GM19043 (cell line): ENCODE results near the gene GLT8D2.

Source experiments
- ATAC-seq: cut with Tn5 transposase; IDR thresholded peaks from one replicate; pipeline ENCODE4 v1.9.1; 2021; ENCODE audit warnings: low read depth; ENCODE audit not compliant: unreplicated experiment

Gene GLT8D2

DNA sequence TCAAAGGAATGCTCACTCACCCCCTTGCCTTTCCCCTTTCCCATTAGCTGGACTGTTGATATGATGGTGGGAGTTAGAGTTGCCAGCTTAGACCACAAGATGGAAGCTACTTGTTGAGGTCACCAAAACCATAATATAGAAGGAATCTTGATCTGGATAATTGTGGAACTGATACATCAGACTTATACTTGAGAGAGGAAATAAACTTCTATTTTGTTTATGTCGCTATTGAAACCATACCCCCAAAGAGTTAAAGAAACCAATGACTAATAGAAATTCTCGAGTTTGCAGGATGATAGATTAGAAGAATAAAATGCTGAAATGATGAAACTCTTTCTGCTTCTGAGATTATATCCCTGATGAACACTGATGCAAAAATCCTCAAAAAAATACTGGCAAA lies 46.4 kb downstream of the GLT8D2 start:
- no peak for ATAC-seq

DNA sequence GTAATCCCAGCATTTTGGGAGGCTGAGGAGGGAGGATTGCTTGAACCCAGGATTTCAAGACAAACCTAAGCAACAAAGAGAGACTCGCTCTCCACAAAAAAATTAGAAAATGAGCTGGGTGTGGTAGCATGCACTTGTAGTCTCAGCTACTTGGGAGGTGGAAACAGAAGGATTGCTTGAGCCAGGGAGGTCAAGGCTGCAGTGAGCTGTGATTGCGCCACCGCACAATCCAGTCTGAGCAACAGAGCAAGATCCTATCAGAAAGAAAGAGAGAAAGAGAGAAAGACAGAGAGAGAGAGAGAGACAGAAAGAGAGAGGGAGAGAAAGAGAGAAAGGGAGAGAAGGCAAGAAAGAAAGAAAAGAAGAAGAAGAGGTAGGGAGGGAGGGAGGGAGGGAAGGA lies 47.3 kb downstream of the GLT8D2 start:
- ATAC-seq, result no peak

DNA sequence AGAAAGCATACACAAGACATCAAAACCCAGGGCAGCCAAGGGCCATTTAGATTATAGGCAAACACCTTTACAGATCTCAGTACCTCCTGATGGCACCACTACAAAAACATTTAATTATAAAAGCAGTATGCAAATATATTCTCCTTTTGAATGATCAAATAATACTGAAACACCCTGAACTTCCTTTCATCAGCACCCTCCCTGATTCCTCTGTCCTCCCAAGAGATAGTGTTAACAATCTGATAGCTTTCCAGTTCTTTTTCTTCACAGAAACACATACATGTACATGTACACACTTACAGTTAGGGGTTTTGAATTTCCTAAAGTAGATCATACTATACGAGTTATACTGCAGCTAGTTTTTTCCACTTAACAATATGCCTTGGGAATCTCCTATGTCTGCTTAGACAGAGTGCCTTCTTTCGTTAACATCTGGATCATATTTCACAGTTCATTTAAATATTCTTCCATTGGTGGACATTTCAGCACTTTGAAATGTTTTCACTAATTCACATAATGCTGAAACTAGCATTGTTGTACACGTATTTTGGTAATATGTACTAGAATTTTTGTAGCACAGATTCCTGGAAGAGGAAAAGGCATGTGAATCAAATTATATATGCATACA lies 49.1 kb downstream of the GLT8D2 start:
- no peak for ATAC-seq

DNA sequence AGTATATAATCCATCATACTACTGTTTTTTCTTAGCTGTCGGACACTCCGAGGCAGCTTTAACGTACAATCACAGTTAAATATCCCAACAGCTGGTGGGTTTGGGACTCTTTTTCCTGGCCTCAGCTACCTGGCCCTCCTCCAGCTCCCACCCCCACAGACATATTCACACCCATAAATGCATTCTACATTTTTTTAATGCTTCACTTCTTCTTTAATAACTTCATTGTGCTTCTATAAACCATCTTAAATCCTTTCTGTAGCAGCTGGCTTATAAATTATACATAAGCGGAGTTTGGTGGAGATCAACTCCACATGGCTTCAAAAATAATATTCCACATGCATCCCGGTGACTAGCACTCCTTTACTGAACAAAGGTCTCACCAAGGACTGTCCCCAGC lies 51.0 kb downstream of the GLT8D2 start:
- ATAC-seq, result no peak

DNA sequence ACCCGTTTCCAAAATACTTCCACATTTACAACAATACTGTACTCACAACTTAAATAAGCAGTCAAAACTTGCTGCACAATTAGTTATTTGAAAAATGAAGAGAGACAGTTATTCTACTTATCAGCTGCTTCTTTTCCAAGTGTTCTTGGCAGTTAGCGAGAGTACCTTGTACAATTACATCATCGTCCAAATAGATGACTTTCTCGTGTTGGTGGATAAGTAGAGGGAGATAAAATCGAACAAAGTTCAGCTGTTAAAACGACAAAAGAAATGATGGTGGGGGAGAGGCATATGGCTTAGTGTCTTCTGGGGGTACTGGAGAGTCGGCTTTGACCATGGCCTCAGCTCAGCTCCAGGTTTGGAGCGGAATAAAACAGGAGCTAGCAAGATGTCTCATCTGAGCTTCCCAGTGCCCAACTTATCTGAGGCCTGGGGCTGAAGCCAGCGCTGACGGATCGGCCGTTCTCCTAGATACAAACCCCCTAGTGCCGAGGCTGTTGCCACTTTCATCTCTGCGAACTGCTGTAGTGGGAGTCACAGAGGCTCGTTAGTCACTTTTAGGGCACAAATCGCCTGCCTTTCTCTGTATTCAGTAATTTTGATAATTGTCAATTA lies 52.6 kb downstream of the GLT8D2 start:
- ATAC-seq, result no peak

DNA sequence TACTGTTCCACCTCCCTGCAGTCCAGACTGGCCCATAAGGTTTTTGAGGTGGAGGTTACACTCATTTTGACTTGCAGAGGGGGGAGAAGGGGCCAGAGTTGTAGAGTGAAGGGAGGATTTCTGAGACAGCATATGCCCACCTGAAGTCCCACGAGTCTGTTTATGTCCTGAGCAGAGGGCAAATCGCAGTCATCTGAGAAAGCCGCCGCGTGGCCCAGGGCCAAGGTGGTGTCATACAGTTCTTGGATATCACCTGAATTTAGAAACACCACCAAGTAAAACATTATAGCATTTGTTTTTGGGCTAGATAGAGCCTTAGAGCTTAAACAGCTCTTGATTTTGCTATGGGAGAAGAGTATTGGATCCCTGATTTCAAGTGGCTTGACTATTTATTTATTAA lies 53.4 kb downstream of the GLT8D2 start:
- no peak for ATAC-seq

DNA sequence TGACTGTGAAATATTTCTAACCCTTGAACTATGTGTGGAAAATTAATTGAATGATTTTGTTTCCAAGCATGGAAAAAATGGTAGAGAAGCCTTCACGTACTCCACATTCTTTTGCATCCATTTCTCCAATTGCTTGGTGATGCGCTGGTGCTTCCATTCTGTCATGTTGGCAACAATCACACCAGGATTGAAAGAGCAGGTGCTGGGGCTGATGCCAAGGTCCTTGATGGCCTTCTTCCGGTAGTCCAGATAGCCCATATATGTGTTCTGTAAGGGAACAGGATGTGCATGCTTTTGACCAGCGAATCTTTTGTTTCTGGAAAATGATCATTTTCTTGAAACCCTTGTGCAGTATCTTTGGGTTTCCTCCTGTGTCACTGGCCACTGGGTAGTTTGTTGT lies 55.8 kb downstream of the GLT8D2 start:
- ATAC-seq, result no peak

DNA sequence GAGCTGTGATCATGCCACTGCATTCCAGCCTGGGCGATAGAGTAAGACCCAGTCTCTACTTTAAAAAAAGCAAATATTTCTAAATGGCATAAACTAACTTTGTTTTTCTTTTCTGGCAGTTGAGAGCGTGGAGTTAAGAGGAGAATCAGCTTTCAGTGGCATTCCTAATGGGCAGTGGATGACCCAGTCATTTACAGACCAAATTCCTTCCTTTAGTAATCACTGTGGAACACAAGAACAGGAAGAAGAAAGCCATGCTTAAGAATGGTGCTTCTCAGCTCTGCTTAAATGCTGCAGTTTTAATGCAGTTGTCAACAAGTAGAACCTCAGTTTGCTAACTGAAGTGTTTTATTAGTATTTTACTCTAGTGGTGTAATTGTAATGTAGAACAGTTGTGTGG lies 63.2 kb downstream of the GLT8D2 start:
- ATAC-seq, result no peak

DNA sequence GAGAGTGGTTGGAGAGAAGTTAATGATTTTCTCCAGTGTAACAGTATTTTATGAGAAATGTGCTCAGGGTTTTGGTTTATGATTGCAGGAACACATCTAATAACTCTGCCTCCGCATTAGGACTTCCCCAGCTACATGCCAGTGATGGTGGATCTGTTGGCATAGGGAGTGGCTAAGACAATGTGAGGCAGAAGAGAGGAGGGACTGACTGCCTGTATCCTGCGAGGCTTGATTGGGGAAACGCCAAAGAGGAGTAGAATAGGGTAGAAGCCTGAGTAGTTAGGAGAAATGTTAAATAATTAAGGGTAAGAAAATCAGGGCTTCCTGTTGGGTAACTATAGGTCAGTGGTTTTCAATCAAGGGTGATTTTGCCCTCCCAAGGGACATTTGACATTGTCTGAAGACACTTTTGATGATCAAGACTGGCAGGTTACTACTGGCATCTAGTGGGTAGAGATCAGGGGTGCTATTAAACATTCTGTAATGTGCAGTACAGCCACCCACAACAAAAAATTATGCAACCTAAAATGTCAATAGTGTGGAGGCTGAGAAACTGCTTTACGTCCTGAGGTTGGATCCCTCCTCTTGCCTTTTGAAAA lies 71.5 kb downstream of the GLT8D2 start:
- no peak for ATAC-seq

DNA sequence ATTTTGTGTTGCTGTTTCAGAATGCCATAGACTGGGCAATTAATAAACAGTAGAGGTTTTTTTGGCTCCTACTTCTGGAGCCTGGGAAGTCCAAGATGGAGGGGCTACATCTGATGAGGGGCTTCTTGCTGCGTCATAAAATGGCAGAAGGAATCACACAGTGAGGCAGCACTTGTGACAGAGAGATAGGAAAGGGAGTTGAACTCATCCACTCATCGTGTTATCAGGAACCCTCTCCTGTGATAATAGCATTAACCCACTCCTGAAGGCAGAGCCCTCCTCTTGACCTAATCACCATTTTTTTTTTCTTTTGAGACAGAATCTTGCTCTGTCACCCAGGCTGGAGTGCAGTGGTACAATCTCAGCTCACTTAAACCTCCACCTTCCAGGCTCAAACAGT lies 74.6 kb downstream of the GLT8D2 start:
- no peak for ATAC-seq

DNA sequence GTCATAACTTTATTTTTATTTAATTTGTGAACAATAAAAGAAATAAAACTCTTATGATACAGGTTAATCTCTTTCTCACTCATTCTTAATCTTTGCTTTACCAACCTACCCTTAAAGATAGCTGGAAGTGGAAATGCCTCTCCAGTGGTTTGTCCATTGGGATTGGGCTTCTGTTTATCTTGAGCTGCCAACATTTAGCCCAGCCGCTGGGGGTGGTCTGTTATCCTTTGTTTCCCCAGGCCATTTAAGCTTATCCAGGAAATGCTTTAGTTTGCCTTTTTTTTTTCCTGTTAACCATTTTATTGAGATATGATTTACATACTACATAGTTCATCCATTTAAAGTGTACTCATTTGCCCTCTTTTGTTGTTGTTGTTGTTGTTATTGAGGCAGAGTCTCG lies 76.1 kb downstream of the GLT8D2 start:
- ATAC-seq, result no peak

DNA sequence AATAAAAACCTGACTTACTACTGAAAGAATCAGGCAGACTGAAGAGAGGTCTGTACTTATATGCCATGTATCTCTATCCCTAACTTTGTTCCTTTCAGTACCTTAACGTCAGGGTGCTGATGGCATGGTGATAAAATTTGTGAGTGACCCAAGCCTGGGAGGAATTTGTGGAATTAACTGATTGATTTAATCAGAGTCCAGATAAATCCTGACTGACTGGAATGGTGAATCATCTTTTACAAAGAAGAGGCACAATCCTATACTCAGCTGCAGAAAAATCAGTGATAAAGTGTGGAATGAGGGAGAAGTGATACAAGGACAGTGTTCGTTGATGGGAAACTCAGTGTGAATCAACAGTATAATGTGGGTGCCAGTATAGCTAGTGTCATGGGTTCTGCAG lies 80.6 kb downstream of the GLT8D2 start:
- no peak for ATAC-seq

DNA sequence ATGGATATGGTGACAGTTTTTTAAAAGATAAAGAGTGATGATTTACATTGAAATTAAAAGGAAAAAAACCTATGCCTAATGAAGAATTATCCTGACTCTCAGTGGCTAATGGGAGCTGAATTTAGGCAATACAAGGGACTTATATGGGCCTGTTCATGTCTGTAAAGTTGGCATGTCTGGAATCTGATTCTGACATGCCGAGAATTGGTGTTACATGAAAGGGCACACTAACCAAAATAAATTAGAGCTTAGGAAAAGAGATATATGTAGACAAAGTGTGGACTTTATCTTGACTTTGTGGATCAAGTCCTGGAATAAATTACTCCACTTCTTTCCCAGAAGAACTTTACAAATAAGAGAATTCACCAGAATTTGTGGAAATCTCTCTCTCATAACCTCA lies 83.3 kb downstream of the GLT8D2 start:
- ATAC-seq, result no peak

DNA sequence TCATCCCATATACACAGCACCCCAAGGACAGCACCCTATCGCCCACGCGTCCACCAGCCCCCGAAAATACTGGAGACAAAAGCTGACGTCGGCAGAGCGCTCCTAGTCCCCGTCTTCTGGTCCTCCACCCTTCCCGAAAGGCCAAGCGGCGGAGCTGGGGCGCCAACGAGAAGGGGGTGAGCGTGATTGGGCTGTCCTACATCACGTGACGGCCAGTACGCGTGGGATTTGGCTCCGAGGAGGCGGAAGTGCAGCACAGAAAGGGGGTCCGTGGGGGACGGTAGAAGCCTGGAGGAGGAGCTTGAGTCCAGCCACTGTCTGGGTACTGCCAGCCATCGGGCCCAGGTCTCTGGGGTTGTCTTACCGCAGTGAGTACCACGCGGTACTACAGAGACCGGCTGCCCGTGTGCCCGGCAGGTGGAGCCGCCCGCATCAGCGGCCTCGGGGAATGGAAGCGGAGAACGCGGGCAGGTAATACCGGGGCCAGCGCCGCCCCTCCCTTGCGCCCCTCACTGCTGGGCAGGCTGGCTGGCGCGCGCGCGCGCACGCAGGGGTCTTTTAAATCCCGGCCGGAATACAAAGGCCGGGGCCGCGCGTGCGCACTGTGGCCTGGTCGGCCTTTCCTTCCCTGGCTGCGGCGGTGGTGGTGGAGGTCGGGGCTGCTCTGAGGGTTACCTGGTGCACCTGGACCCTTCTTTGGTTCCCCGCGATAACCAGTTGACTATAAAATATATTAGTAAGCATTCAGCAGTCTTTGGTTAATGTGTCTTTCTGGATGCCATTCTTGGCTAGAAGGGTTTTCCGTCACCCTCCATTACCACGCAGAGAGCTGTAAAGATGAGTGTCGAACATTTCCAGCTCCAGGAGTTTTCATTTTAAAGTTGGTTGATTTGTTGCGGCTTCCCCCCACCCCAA lies 84.1 kb downstream of the GLT8D2 start, which contains the start of gene TDG:
Gene TDG, plus strand, starts transcription at position 283 of the 915 bp plus-strand sequence. Its CDS starts 166 bp downstream, at position 449.
- ATAC-seq, result peak; percentile 96

DNA sequence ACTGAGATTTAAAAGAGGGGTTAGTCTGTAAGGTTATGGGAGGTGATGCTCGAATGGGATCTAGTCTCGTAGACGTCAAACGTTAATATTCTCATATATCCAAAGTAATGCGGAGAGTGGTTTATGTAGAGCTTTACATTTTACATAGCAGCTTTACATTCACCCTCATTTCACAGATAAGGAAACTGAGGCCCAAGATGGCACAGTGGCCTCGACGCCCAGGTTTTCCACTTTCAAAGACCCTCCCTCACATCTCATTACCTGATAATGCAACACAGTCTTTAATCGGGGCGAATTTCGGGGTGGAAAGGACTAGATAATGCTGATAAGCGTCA lies 84.8 kb downstream of the GLT8D2 start:
- ATAC-seq, result no peak

DNA sequence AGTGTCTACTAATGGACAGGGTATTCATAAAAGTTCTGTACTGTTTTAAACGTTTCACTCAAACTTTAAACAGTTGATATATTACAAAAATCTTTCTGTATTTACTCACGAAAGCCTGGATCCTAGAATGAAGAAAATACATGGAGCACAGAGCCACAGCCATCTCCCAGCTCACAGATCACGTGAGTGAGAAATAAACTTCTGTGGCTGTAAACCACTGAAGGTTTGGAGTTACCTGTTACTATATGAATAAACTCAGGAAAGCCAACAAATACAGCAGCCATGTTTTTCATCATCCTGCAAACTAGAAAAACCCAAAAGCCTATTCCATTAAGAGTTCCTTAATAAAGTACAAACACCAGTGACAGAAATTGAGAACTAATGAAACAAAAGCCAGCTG lies 85.2 kb downstream of the GLT8D2 start:
- ATAC-seq, result no peak

DNA sequence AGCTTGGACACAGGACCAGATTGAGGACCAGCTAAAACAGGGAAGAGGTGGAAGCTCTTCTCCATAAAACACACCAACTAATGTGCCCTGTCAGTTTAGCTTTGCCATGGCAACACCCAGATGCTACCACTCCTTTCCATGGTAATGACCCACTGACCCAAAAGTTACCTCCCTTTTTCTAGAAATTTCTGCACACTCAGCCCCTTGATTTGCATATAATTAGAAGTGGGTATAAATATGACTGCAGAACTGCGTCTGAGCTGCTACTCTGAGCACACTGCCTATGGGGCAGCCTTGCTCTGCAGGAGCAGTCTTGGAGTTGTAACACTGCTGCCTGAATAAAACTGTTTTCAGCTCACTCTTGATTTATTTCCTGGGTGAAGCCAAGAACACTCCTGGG lies 87.5 kb downstream of the GLT8D2 start:
- ATAC-seq, result no peak

DNA sequence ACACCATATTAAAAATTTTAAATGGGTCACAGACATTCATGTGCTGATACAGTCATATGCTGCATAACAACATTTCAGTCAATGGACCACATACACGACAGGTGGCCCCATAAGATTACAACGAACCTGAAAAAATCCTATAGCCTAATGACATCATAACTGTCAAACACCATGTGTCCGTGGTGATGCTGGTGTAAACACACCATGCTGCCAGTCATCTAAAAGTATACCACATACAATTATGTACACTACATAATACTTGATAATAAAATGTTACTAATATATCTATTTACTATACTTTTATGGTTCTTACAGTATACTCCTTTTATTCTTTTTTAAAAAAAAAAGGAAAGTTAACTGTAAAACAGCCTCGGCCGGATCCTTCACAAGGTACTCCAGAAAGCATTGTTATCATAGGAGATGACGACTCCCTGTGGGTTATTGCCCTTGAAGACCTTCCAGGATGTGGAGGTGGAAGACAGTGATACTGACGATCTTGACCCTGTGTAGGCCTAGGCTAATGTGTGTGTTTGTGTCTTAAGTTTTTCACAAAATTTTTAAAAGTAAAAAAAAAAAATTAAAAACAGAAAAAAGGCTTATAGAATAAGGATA lies 89.3 kb downstream of the GLT8D2 start:
- no peak for ATAC-seq

DNA sequence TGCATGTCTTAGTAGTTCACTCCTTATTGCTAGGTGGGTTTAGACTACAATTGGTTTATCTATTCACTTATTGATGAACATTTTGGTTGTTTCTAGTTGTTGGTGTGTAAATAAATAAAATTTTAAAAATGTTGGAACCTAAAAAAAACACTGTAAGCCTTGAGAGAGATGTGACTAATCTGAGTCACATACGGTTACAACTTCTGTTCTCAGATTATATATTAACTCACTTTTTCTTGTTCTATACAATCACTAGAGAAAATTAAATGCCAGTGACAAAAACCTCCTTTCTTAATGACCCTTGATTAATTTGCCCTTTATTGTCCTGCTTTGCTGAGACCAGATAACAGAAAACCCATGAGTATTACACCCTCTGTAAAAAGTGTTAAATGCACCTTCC lies 91.4 kb downstream of the GLT8D2 start:
- no peak for ATAC-seq

DNA sequence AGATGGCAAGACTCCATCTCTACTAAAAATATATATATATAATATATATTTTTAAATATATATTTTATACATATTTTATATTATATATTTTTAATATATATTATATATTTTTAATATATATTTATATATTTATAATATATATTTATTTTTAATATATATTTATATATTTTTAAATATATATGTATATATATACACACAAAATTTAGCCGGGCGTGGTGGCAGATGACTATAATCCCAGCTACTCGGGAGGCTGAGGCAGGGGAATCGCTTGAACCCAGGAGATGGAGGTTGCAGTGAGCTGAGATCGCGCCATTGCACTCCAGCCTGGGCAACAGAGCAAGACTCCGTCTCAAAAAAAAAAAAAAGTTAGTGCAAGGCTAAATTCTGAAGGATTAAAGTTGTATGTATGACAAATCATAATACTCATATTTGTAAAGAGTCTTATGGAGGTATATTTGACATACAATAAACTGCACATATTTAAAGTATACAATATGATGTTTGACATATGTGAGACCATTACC lies 92.1 kb downstream of the GLT8D2 start:
- no peak for ATAC-seq
